ENCODE results near the gene AP3B2.

GRCh38 chr15:82710926-82711490 lies 1.3 kb upstream of the AP3B2 start:
- TF ChIP-seq POLR2A (IDR thresholded peaks at IDR 0.05; ENCODE audit: low read length) (no peak), GATA1 (IDR thresholded peaks at IDR 0.05; ENCODE audit: low read depth, low read length) (no peak)
